ENCODE results near the gene CD101.

CD101 gene

DNA sequence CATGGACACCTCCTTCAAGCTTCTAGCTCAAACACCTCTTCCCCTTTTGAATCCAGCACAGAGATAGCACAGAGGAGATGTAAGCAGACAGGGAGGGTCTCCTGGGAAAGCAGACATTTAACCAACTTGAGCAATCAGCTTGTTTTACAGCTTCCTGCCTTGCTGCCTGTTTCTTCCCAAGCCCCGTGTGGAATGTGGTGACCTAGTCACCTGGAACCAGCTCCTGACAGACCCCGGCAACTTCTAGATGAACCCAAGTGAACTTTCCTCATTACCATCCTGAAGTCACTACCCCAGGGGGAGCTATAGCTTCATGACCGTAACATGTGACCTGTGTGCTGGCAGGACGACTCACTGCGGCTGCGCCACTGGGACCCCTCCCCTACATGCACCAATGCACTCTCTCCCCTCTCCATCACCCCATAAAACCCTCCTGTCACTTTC lies 34.5 kb downstream of the CD101 start:
- POLR2A ChIA-PET (ENCODE audit: low non-redundant PET) = no interaction called here
- no peak overlapping the region for H3K27ac ChIP-seq
- CTCF ChIA-PET = interaction anchor here (0.7 kb wide), 1 partner anchor 102 kb away, joined by 8 read pairs; no protein-coding TSS in a partner anchor
- TF ChIP-seq CTCF (conservative IDR thresholded peaks at IDR 0.05; ENCODE audit: low read depth) = no peak
- no peak for DNase-seq (ENCODE audit: low spot score)

- TF ChIP-seq CTCF (conservative IDR thresholded peaks at IDR 0.05; ENCODE audit: low read depth) = no peak
- no peak for DNase-seq (ENCODE audit: low spot score)
- ChIA-PET CTCF (no interaction called here), POLR2A (ENCODE audit: low non-redundant PET) (no interaction called here)
- H3K27ac ChIP-seq = no peak overlapping the region
These were observed 36.2 kb downstream of the CD101 start for GRCh38 chr1:117037802-117038201.

- ChIA-PET CTCF (no interaction called here), POLR2A (ENCODE audit: low non-redundant PET) (no interaction called here)
- DNase-seq (ENCODE audit: low spot score) = no peak
- TF ChIP-seq CTCF (conservative IDR thresholded peaks at IDR 0.05; ENCODE audit: low read depth) = no peak
- H3K27ac ChIP-seq = no peak overlapping the region
These were observed 36.7 kb downstream of the CD101 start for GRCh38 chr1:117038236-117038635.

- no peak for TF ChIP-seq CTCF (conservative IDR thresholded peaks at IDR 0.05; ENCODE audit: low read depth)
These were observed 42.7 kb downstream of the CD101 start for GRCh38 chr1:117044217-117044616.

DNA sequence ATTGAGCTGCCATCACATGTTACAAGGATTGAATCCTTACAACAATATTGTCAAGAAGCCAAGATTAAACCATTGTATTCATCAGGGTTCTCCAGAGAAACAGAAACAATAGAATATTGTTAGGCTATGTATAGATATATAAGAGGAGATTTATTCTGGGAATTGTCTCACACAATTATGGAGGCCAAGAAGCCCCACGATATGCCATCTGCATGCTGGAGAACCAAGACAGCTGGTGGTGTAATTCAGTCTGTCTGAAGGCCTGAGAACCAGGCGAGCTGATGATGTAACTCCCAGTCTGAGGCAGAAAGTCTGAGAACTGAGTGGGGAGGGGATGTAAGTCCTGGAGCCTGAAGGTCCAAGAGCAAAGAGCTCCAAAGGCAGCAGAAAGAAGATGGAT lies 44.1 kb downstream of the CD101 start:
- ChIA-PET CTCF (interaction anchor here (0.7 to 1.3 kb wide), 2 partner anchors 21 to 462 kb away, joined by 3 to 7 read pairs; no protein-coding TSS in a partner anchor), POLR2A (ENCODE audit: low non-redundant PET) (no interaction called here)
- TF ChIP-seq CTCF (conservative IDR thresholded peaks at IDR 0.05; ENCODE audit: low read depth) = no peak
- no peak for DNase-seq (ENCODE audit: low spot score)
- H3K27ac ChIP-seq = no peak overlapping the region

More at GRCh38 chr1:117044217-117044616, 42.7 kb downstream of the CD101 start:
- ChIA-PET CTCF (interaction anchor here (0.6 to 1.3 kb wide), 2 partner anchors 13 to 20 kb away, joined by 5 to 7 read pairs; no protein-coding TSS in a partner anchor), POLR2A (ENCODE audit: low non-redundant PET) (no interaction called here)
- H3K27ac ChIP-seq = no peak overlapping the region
- no peak for DNase-seq (ENCODE audit: low spot score)

GRCh38 chr1:117046781-117047180 lies 45.2 kb downstream of the CD101 start:
- no peak for DNase-seq (ENCODE audit: low spot score)
- no peak overlapping the region for H3K27ac ChIP-seq
- ChIA-PET POLR2A (ENCODE audit: low non-redundant PET) (no interaction called here), CTCF (no interaction called here)
- TF ChIP-seq CTCF (conservative IDR thresholded peaks at IDR 0.05; ENCODE audit: low read depth) = no peak

- POLR2A ChIA-PET (ENCODE audit: low non-redundant PET) = no interaction called here
- DNase-seq (ENCODE audit: low spot score) = no peak
- CTCF ChIA-PET = no interaction called here
- no peak overlapping the region for H3K27ac ChIP-seq
- TF ChIP-seq CTCF (conservative IDR thresholded peaks at IDR 0.05; ENCODE audit: low read depth) = no peak
These were observed 45.7 kb downstream of the CD101 start for GRCh38 chr1:117047271-117047670.

Data from RWPE1 (cell line).